Right forelimb (tissue), 1 donor: Measurements from ENCODE around the gene ICAM2.

ENCODE experiments used
- DNase-seq: peaks from one replicate; pipeline ENCODE4 v3.0.0-alpha.2; 2018

The ICAM2 gene

GRCh38 chr17:64020056-64020766 lies at the start of gene ICAM2:
ICAM2 (minus strand) TSS chr17:64020633; CDS start chr17:64006691, 13,942 bp downstream.
- peak; percentile 40 for DNase-seq

- no peak for DNase-seq
Measured at GRCh38 chr17:64070213-64070612, 49.8 kb upstream of the ICAM2 start.

GRCh38 chr17:64069143-64069542 lies 48.7 kb upstream of the ICAM2 start:
- DNase-seq: no peak

DNA sequence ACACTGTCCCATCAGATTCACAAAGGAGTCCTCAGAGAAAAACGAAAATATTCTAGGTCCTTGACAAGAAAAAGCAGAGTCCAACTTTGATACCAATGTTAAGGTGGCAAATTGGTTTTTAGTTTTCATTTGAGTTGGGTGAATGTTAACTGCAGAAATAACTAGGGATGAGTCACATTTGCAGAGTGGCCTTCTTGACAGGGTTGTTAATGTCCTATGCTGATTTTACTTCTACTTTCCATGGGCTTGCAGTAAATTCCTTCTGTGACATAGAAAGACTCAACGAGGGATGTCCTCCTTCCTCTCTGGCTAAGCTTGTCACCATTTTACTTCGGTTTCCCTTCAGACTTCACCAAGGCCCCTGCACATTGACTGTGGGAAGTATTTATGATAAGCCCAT lies 47.2 kb upstream of the ICAM2 start:
- DNase-seq: no peak

DNA sequence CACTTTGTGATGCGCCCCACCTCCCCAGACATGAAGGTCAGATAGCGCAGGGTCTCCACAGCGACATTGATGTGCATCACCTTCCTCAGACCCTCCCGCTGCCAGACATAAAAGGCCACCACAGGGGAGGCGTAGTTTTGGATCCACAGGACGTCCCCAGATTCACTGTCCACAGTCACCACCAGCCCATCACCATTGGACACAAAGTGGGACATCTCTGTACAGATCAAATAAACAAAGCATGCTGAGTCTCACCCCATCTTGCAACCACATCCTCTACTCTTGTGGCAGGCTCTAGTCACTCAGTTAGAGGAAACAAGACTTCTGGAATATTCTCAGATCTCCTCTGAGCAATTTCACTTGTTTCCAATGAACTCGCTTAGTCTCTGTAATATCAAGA lies 46.3 kb upstream of the ICAM2 start:
- no peak for DNase-seq

GRCh38 chr17:64065161-64065560 lies 44.7 kb upstream of the ICAM2 start:
- DNase-seq: no peak

- no peak for DNase-seq
Measured at GRCh38 chr17:64064331-64064730, 43.9 kb upstream of the ICAM2 start.

DNA sequence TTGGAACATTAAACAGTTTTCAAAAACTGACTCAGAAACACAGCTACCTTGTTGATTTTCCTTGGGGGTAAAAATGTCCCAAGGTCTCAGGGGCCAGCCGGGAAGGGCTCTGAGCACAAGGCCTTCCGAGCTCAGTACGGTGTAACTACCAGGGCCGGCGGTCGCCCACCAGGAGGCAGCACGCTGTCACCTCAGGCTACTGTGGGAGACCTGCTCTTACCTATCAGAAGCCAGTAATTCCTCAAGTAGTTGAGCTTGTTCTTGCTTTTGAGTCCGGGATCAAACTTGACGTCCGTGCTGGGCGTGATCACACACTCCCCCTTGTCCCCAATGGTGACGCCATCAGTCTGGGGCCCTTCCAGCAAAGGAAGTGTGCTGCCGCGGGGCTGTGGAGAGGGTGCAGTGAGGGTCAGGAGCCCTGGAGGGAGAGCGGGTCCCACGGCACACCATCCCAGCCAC lies 43.4 kb upstream of the ICAM2 start:
- DNase-seq: peak; percentile 61

- DNase-seq: no peak
Measured at GRCh38 chr17:64063088-64063487, 42.7 kb upstream of the ICAM2 start.

- no peak for DNase-seq
Measured at GRCh38 chr17:64061178-64061898, 40.9 kb upstream of the ICAM2 start.

- no peak for DNase-seq
Measured at GRCh38 chr17:64060331-64060730, 39.9 kb upstream of the ICAM2 start.

- no peak for DNase-seq
Measured at GRCh38 chr17:64059756-64060155, 39.3 kb upstream of the ICAM2 start.

- DNase-seq: no peak
Measured at GRCh38 chr17:64058621-64059020, 38.2 kb upstream of the ICAM2 start.

GRCh38 chr17:64057701-64058263 lies 37.3 kb upstream of the ICAM2 start:
- no peak for DNase-seq

DNA sequence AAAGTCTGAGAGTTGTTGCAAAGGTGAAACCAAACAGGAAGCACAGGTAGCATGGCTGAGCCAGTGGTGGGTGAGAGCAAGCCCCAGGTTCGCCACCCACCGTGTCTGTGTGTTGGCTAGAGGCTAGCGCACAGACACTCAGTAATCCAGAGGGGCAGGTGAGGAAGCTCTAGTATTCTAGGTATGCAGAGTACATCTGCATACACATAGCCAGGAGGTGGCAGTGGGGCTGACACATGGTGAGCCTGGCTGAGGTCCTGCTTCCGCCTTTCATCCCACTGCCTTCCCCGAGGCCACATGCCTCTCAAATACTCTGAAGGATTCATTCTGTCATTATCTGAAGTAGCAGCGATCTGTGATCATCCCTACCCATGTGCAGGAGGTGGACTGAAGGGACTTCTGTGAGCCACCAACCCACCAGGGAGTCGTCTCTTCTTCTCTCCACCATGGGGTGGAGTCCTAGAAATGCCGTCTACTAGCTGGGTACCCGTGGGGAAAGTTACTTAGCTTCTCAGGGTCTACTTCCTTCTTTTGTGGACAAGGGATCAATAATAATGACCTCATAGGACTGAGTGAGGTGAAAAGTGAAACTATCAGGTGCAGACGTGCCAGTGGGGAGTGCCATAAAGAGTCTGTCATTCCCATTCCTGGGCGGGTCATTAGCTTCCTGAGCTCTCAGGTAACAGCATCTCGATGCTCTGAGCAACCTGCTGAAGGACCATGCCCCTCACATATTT lies 36.0 kb upstream of the ICAM2 start:
- no peak for DNase-seq

- DNase-seq: no peak
Measured at GRCh38 chr17:64055183-64056142, 35.0 kb upstream of the ICAM2 start.

DNA sequence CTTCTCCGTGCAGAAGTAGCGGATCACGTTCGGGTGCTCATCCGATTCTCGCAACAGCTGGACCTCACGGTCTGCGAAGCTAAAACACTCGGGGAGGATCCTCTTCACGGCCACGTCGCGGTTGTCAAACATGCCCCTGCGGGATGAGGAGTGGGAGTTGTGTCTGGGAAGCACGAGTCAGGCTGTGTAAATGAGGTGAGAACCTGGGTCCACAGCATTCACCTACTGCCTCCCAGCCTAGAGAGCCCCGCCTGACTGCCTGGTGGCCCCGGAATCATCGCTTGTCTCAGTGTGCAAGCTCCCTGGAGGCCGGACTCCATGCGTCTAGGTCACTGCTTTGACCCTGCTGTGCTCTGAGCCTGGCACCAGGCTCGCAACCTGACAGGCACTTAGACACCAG lies 33.9 kb upstream of the ICAM2 start:
- DNase-seq: no peak

- DNase-seq: no peak
Measured at GRCh38 chr17:64053101-64053500, 32.7 kb upstream of the ICAM2 start.

- DNase-seq: no peak
Measured at GRCh38 chr17:64051153-64051552, 30.7 kb upstream of the ICAM2 start.

GRCh38 chr17:64048805-64049204 lies 28.4 kb upstream of the ICAM2 start:
- DNase-seq: no peak

GRCh38 chr17:64045176-64045575 lies 24.7 kb upstream of the ICAM2 start:
- no peak for DNase-seq
